ENCODE measurements around the gene P2RY8.
A peak's percentile ranks its signal among the peaks of the same experiment; 100 is the strongest.

P2RY8 gene

GRCh38 chrX:1480082-1480785 is 56.8 kb downstream of the P2RY8 start:
- Histone ChIP-seq H3K27me3 (no peaks in the 10 kb centered on the region), H3K36me3 (no peaks in the 10 kb centered on the region), H3K4me1 (ENCODE audit: control insufficient read depth in 1 of 2, insufficient read depth in 1 of 2, low read depth in 1 of 2, low read length in 1 of 2) (peaks cover 58 to 61% of the 10 kb centered on the region in 2 experiments), H3K27ac (peak overlapping the region; percentile 14), H3K4me3 (ENCODE audit: low read depth in 1 of 2, low read length in 1 of 2) (no peak overlapping the region), H3K9me3 (no peaks in the 10 kb centered on the region)
- TF ChIP-seq, protein P1, sequence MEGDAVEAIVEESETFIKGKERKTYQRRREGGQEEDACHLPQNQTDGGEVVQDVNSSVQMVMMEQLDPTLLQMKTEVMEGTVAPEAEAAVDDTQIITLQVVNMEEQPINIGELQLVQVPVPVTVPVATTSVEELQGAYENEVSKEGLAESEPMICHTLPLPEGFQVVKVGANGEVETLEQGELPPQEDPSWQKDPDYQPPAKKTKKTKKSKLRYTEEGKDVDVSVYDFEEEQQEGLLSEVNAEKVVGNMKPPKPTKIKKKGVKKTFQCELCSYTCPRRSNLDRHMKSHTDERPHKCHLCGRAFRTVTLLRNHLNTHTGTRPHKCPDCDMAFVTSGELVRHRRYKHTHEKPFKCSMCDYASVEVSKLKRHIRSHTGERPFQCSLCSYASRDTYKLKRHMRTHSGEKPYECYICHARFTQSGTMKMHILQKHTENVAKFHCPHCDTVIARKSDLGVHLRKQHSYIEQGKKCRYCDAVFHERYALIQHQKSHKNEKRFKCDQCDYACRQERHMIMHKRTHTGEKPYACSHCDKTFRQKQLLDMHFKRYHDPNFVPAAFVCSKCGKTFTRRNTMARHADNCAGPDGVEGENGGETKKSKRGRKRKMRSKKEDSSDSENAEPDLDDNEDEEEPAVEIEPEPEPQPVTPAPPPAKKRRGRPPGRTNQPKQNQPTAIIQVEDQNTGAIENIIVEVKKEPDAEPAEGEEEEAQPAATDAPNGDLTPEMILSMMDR (IDR thresholded peaks at IDR 0.05) = no peak

DNA sequence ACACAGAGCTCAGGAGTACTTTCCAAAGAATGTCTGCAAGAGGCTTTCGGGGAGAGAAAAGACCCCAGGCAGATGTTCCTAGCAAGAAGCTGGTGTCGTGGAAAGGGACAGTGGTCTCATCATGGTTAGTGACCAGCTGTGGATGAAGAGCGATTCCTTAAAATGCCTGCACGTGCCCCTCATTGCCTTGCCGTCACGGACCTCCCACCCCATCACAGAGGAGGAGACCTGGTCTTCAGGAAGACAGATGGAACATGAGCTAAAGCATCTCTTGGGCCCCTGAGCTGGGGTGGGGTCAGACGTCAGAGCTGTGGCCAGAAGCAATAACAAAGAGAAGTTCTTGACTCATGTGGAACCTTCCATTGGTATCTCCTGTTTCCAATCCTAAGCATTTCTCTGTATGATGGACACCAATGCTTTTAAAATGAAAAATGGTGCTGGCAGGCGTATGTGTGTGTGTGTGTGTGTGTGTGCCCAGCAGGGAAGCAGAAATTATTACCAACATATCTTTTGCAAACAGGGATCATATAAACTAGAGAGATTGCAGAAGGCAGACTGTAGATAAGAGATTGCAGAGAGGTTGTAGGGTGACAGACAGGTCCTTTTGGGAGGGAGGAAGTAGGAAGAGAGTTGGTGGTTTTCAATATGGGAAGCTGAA is 59.1 kb downstream of the P2RY8 start:
- TF ChIP-seq, protein P1 (IDR thresholded peaks at IDR 0.05) = no peak

DNA sequence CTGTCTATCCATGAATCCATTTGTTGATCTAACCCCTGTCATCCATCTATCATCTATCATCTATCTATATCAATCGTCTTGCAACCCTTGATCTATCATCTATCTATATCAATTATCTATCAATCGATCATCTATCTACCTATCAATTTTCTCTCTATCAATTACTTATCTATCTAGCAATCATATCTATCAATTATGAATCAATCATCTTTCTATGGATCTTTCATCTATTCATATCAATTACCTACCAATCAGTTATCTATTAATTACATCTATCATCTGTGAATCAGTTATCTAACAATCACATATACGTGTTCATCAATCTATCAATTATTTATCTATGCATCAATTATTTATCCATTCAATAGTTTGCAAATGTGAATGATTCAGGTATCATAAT is 59.8 kb downstream of the P2RY8 start:
- Histone ChIP-seq H3K9me3 (no peaks in the 10 kb centered on the region), H3K36me3 (no peaks in the 10 kb centered on the region), H3K4me3 (ENCODE audit: low read depth in 1 of 2, low read length in 1 of 2) (no peak overlapping the region), H3K27me3 (no peaks in the 10 kb centered on the region), H3K27ac (peak overlapping the region; percentile 65), H3K4me1 (ENCODE audit: control insufficient read depth in 1 of 2, insufficient read depth in 1 of 2, low read depth in 1 of 2, low read length in 1 of 2) (peaks cover 32 to 36% of the 10 kb centered on the region in 2 experiments)
- TF ChIP-seq, protein P1 (IDR thresholded peaks at IDR 0.05) = no peak

More for the DNA sequence above, 59.1 kb downstream of the P2RY8 start:
- Histone ChIP-seq H3K27ac (peak overlapping the region; percentile 65), H3K4me1 (ENCODE audit: control insufficient read depth in 1 of 2, insufficient read depth in 1 of 2, low read depth in 1 of 2, low read length in 1 of 2) (peaks cover 36 to 38% of the 10 kb centered on the region in 2 experiments), H3K9me3 (no peaks in the 10 kb centered on the region), H3K4me3 (ENCODE audit: low read depth in 1 of 2, low read length in 1 of 2) (no peak overlapping the region), H3K36me3 (no peaks in the 10 kb centered on the region), H3K27me3 (no peaks in the 10 kb centered on the region)

- Histone ChIP-seq H3K4me1 (ENCODE audit: control insufficient read depth in 1 of 2, insufficient read depth in 1 of 2, low read depth in 1 of 2, low read length in 1 of 2) (peaks cover 31 to 34% of the 10 kb centered on the region in 2 experiments), H3K27me3 (no peaks in the 10 kb centered on the region), H3K4me3 (ENCODE audit: low read depth in 1 of 2, low read length in 1 of 2) (no peak overlapping the region), H3K9me3 (no peaks in the 10 kb centered on the region), H3K36me3 (no peaks in the 10 kb centered on the region), H3K27ac (no peak overlapping the region)
- TF ChIP-seq, protein P1 (IDR thresholded peaks at IDR 0.05) = no peak
These were observed 60.3 kb downstream of the P2RY8 start for GRCh38 chrX:1476682-1477081.

GRCh38 chrX:1475881-1476280 is 61.1 kb downstream of the P2RY8 start:
- Histone ChIP-seq H3K9me3 (no peaks in the 10 kb centered on the region), H3K4me1 (ENCODE audit: control insufficient read depth in 1 of 2, insufficient read depth in 1 of 2, low read depth in 1 of 2, low read length in 1 of 2) (peaks cover 26 to 29% of the 10 kb centered on the region in 2 experiments), H3K36me3 (no peaks in the 10 kb centered on the region), H3K4me3 (ENCODE audit: low read depth in 1 of 2, low read length in 1 of 2) (no peak overlapping the region), H3K27ac (peak overlapping the region; percentile 9), H3K27me3 (no peaks in the 10 kb centered on the region)
- TF ChIP-seq, protein P1 (IDR thresholded peaks at IDR 0.05) = no peak

All from neutrophil (primary cell).